ENCODE data around the gene MYL9.
"Not testable (repeated sequence)": the region's sequence is repeated elsewhere in the genome, so short reads cannot be mapped to it uniquely, and the experiment has no call there.

Gene MYL9

GRCh38 chr20:36549942-36550789, 8.8 kb downstream of the MYL9 start:
- no peak for DNase-seq (ENCODE audit: low spot score)

- DNase-seq (ENCODE audit: low spot score), result no peak
These were observed 9.5 kb downstream of the MYL9 start for GRCh38 chr20:36550790-36551299.

DNA sequence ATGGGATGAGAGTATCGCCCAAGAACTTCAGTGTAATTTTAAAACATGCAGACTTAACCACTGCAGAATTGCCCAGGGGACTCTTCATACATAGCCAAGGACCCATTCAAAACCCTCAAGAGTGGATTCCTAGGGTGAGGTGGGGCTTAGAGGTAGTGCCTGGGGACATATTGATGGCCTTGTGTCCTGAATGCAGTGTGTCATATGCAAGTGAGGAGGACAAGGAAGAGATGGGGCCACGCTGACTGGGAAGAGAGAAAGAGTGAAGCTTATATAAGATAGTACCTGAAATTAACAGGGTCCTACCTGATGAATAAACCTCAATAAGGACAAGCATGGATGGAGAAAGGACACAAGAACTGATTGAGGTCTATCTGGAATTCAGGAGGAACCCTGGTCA, 13.9 kb downstream of the MYL9 start:
- no peak for DNase-seq (ENCODE audit: low spot score)

DNA sequence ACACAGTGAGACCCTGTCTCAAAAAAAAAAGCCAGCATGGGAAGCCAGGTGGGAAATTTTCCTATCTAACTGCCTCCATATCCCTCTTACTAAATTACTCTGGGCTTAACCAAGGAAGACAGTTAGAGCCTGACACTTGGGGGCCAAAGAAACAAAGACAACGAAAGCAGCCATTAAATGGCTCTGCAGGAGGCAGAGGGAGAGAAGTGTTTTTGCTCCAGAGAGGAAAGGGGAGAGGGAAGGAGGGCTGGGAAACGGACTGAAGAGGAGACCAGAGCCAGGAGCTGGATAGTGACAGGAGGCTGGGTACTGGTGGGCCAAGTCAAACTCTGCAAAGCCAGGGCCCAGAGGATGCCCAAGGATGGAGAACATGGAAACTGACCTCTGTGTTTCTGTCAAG, 21.4 kb downstream of the MYL9 start:
- DNase-seq (ENCODE audit: low spot score), result no peak

GRCh38 chr20:36563374-36563773, 22.1 kb downstream of the MYL9 start:
- DNase-seq (ENCODE audit: low spot score), result no peak

DNA sequence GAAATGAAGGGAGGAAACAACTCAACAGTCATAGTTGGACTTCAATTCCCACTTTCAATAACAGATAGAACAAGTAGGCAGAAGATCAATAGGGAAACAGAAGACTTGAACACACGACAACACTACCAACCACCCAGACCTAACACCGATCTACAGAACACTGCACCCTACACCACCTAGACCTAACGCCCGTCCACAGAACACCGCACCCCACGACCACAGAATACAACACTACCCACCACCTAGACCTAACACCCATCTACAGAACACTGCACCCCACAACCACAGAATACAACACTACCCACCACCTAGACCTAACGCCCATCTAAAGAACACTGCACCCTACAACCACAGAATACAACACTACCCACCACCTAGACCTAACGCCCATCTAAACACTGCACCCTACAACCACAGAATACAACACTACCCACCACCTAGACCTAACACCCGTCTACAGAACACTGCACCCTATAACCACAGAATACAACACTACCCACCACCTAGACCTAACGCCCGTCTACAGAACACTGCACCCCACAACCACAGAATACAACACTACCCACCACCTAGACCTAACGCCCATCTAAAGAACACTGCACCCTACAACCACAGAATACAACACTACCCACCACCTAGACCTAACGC, 22.9 kb downstream of the MYL9 start:
- DNase-seq (ENCODE audit: low spot score), result not testable (repeated sequence)

GRCh38 chr20:36564726-36565121, 23.4 kb downstream of the MYL9 start:
- not testable (repeated sequence) for DNase-seq (ENCODE audit: low spot score)

DNA sequence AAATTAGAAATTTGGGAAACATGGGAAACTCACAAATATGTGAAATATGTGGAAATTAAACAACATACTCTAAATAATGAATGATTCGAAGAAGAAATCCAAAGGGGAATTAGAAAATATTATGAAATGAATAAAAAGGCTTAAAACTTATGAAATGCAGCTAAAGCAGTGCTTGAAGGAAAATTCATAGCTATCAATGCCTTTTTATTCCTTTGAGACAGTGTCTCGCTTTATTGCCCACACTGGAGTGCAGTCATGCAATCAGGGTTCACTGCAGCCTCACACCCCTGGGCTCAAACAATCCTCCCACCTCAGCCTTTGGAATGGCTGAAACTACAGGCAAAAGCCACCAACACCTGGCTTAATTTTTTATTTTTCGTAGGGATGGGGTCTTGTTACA, 24.2 kb downstream of the MYL9 start:
- no peak for DNase-seq (ENCODE audit: low spot score)

- no peak for DNase-seq (ENCODE audit: low spot score)
These were observed 28.6 kb downstream of the MYL9 start for GRCh38 chr20:36569847-36570429.

GRCh38 chr20:36571564-36572504, 30.5 kb downstream of the MYL9 start:
- no peak for DNase-seq (ENCODE audit: low spot score)

DNA sequence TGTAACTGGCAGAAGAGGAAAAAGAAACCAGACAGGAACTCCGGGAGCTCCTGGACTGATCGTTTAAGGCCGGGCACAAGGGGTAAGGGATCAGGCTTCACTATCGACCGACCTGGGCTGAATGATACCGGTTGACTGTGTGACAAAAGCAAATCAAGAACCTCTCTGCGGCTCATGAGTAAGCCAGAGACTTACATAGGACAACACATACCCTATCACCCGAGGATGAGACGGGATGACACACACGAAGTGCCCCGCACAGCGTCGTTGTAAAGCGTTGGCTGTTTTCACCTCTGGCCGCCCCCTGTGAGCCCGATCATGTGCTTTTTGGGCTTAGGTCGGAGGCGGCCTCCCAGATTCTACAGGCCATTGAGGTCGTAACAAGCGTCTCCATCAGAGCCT, 31.4 kb downstream of the MYL9 start:
- DNase-seq (ENCODE audit: low spot score), result no peak

DNA sequence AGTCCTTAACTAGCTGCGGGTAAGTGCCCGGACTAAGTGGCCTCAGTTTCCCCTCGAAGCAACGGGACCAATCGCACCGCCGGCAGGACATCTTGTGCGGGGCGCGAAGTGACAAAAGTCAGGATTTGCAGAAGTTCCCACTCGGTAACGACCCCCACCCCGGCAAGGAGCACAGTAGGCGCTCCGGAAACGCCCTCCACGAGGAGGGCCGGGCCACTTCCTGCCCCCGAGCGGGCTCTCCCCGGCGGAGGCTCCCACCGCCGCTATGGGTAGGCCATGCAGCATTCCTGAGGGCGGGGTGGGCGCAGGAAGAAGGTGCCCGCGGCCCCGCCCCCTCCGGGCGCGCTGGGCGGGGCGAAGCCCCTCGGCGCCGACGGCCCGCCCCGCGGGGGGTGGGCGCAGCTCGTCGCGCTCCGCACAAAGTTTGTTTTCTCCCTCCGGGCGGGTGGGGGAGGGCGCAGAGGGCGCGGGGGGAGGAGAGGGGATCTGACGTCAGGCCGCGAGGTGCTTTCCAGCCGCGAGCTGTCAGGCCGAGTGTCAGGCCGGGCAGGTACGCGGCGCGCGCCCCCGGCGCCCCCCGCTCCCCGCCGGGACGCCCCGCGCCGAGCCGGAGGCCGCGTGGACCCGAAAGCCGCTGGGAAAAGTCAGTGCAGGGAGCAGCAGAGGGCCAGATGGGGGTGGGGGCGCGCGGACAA, 31.9 kb downstream of the MYL9 start, which contains the start of gene TGIF2:
TSS of gene TGIF2 (plus strand) at position 495 of the 695 bp plus-strand sequence. CDS start 5,178 bp downstream, outside the sequence.
- DNase-seq (ENCODE audit: low spot score), result peak; percentile 93

GRCh38 chr20:36573798-36574365, 32.6 kb downstream of the MYL9 start:
- DNase-seq (ENCODE audit: low spot score), result peak; percentile 47

DNA sequence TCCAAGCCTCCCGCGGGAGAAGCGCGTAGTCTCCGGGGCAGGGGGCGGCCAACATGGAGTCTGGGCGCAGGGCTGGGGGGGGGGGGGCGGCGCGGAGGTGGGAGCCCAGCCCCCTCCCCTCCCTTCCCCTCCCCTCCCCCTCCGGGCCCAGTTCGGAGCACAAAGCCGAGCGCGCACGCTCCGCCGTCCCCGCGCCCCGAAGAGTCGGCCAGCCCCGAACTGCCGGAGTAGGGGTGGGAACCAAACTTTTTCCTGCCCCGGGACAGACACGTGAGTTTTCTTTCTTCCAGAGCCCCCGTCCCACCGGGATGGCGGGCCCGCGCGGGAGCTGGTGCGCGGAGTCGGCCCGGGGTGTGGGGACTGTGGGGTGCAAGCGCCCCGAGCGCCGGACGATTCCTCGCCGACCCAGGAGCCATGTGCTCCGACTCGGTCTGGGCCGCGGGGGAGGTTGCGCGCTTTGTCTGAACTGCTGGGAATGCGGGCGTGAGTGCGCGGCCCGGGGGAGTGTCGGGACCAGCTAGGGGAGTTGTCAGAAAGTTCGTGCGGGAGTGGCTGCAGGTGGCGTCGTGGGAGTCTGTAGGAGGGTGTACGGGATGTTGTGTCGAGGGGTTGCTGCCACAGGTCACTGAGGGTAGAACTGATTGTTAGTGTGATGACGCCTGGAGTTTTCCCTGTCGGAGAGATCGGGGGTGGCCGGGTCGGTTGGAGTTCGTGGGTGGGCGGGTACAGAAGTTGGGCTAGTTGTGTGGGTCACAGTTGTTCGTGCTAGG, 33.2 kb downstream of the MYL9 start:
- no peak for DNase-seq (ENCODE audit: low spot score)

DNA sequence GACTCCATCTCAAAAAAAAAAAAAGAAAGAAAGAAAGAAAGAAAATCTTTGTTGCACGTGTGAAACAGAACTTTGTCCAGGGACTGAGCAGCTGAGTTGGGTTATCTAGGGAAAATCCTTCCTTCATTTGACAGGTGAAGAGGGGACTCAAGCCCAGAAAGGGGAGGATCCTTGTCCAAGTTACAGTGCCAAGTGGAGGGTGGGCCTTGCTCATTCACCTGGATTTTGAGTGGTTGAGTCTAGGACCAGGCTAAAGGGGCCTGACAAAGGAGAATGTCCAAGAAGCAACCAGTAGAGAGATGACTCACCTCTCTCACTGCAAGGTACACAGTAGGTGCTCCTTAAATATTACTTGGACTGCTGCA, 34.7 kb downstream of the MYL9 start:
- DNase-seq (ENCODE audit: low spot score), result no peak

- no peak for DNase-seq (ENCODE audit: low spot score)
These were observed 37.2 kb downstream of the MYL9 start for GRCh38 chr20:36578356-36579041.

DNA sequence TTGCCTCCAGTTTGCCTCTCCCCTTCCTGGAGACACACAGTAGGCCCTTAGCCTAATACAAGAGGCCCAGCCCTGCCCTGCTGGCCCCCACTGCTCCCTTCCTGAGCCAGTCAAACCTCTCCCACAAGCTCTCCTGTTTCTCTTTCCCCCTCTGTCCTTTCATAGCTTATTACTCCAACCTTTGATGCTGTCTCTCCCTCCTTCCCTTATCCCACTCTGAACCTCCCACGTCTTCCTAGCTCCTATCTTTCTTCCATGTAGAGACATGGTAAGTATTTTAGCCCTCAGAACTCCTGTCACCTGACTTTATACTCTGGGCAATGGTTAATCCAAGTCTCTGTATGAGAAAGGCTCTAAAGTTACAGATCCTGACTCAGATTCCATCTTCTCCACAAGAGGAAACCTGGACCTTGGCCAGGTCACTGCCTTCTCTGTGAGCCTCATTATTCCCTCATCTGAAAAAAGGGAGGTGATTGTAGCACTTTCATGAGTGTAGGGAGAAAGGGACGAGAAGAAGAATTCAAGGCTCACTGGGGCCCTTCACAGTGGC, 38.8 kb downstream of the MYL9 start:
- peak; percentile 82 for DNase-seq (ENCODE audit: low spot score)

GRCh38 chr20:36582322-36582721, 41.0 kb downstream of the MYL9 start:
- no peak for DNase-seq (ENCODE audit: low spot score)

DNA sequence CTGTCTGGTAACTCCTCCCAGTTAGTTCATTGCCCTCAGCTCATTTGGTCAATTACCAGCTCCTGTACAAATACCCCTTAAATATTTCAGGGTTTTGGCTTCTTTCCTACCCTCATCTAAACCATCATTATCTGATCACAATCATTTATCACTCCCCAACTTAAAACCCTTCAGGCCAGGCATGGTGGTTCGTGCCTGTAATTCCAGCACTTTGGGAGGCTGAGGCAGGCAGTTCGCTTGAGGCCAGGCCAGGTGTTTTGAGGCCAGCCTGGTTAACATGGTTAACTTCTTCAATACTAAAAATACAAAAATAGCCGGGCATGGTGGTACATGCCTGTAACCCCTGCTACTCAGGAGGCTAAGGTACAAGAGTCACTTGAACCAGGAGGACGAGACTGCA, 41.5 kb downstream of the MYL9 start:
- no peak for DNase-seq (ENCODE audit: low spot score)
